Thoracic aorta (tissue), 2 donors: Measurements from ENCODE around the gene MIAT. TPM values are rescaled to one million over a fixed set of nuclear protein-coding genes. Genes with fewer than 3 reads are reported as not detected.

Source experiments
- ATAC-seq: fragments of 150-250 bp; one replicate; pipeline ENCODE4 v1.8.0; 2017; ENCODE audit warnings: low read depth; ENCODE audit not compliant: insufficient number of reproducible peaks, low FRiP score
- DNase-seq: peaks from one replicate; pipeline ENCODE4 v3.0.0-alpha.2; 2020; ENCODE audit warnings: low spot score
- H3K27ac ChIP-seq, 2 donors: fragments of 200-600 bp; sonication (generic); 1 replicate in 1 of 2; 2 replicates in 1 of 2; pipeline ENCODE4 v1.5.1; 2016; ENCODE audit warnings: mild to moderate bottlenecking in 2 of 2, moderate library complexity in 2 of 2
- H3K27me3 ChIP-seq: fragments of 200-600 bp; sonication (generic); replicated peaks from 2 replicates; pipeline ENCODE4 v1.6.0; 2016; ENCODE audit warnings: mild to moderate bottlenecking; ENCODE audit not compliant: insufficient read depth
- H3K36me3 ChIP-seq: fragments of 200-600 bp; sonication (generic); one replicate; pipeline ENCODE4 v1.5.1; 2016
- H3K4me1 ChIP-seq, 2 donors: fragments of 200-600 bp; sonication (generic); 1 replicate in 1 of 2; 2 replicates in 1 of 2; pipeline versions ENCODE4 v1.5.1 to v1.6.0; 2016; ENCODE audit warnings: low read depth in 2 of 2, mild to moderate bottlenecking in 1 of 2; ENCODE audit not compliant: control insufficient read depth in 1 of 2
- H3K4me3 ChIP-seq: fragments of 200-600 bp; sonication (generic); 2 replicates; pipeline ENCODE4 v1.5.1; 2016; ENCODE audit warnings: mild to moderate bottlenecking
- H3K9me3 ChIP-seq: fragments of 200-600 bp; sonication (generic); 2 replicates; pipeline ENCODE4 v1.5.1; 2016
- CTCF ChIP-seq: fragments of 200-600 bp; sonication (generic); IDR thresholded peaks from one replicate; pipeline ENCODE4 v1.5.1; 2019; ENCODE audit warnings: antibody characterized with exemption
- total RNA-seq, 2 donors: library from RNA; depleted of rRNA; stranded (reverse); fragments of >200 nt; gene quantifications; one replicate each; pipeline versions ENCODE4 v1.1.0 to v1.2.3, GENCODE V29; 2016

Gene MIAT
- total RNA-seq, 2 donors from 2014 or later: 0.81 to 3.6 TPM

DNA sequence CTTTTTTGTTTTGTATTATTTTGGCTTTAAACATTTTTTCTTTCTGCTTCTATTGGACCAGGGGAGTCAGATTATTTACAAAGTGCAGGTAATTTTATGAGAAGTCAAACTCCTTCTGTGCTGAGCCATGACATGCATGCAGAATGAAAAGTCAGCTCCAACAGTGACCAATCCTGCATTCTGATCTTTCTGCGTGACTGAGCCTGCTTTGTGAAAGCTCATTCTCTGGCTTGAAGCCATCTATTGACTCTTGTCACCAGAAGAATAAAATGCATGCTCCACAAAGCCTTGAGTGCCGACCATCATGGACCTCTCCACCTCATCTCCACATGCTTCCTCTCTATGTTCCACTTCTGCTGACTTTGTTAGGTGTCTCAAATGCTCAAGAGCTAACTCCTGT lies 50.2 kb downstream of the MIAT start:
- ATAC-seq: no peak
- no peak overlapping the region for H3K27ac ChIP-seq
- H3K4me1 ChIP-seq: peaks cover 0 to 12% of the 10 kb centered on the region in 2 donors
- no peaks in the 10 kb centered on the region for H3K36me3 ChIP-seq
- no peaks in the 10 kb centered on the region for H3K9me3 ChIP-seq
- no peak for TF ChIP-seq CTCF
- DNase-seq: no peak
- no peaks in the 10 kb centered on the region for H3K27me3 ChIP-seq
- H3K4me3 ChIP-seq: no peak overlapping the region

DNA sequence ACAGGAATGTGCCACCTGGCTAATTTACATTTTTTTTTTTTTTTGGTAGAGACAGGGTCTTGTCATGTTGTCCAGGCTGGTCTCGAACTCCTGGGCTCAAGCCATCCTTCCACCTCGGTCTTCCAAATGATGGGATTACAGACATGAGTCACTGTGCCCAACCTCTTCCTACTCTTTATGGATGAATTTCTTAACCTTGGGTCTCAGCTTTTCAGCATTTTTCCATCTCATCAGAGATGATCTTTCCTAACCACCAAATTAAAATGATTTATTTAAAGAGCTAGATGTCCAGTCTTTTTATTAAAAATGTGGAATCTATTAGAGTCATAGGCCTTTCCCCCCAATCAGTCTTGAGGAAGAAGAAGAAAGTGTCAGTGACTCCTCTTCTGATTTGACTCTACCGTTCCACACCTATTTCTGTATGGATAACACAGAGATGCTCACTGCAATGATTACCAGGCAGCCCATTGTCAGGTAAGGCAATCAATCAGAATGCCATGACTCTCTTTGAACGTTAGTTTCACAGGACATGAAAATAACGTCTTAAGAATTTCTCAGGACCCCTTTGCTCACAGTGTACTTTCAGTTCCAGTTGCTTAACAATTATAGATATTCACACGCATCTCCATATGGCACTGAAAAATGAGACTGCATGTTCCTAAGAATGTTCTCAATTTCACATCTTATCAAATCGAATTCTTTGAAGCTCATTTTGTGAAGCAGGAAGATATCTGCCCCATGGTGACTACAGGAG lies 51.0 kb downstream of the MIAT start:
- no peak overlapping the region for H3K4me3 ChIP-seq
- TF ChIP-seq CTCF: no peak
- no peaks in the 10 kb centered on the region for H3K36me3 ChIP-seq
- no peak overlapping the region for H3K27ac ChIP-seq
- no peak for ATAC-seq
- DNase-seq: no peak
- no peaks in the 10 kb centered on the region for H3K27me3 ChIP-seq
- no peaks in the 10 kb centered on the region for H3K9me3 ChIP-seq
- peaks cover 0 to 15% of the 10 kb centered on the region in 2 donors for H3K4me1 ChIP-seq

DNA sequence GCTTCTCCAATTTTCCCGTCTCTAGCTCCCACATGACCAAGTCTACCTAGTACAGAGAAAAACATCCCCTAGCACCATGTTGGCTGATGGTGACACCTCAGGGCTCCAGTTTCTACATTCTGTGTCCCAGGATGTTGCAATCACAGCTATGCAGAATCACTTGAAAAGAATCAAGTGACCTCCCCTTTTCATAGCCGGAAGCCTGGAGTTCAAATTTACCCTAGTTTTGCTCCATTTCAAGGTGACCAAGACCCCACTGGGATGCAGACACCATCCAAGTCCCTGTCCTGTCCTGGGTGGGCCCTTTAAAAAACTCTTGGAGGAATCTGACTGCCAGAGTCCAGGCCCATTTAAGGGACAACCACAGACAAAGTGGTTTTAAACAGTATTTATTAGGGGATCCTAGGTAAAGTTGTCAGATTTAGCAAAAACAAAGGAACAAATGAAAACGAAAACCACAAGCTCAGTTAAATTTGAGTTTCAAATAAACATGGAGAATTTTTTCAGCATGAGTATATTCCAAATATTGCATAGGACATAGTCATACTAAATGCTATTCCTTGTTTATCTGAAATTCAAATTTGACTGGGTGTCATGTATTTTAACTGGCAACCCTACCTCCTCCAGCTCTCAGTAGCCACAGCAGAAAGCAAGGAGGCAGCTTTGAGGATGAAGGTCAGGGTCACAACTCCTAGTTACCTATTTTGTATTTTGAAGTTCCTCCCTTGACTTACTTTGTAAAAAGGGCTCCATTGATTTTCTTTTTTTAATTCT lies 52.4 kb downstream of the MIAT start:
- TF ChIP-seq CTCF: no peak
- Histone ChIP-seq H3K27me3 (no peaks in the 10 kb centered on the region), H3K4me1 (peaks cover 0 to 25% of the 10 kb centered on the region in 2 donors), H3K4me3 (no peak overlapping the region), H3K27ac (peak overlapping the region in 1 of 2 donors; percentile 14), H3K36me3 (no peaks in the 10 kb centered on the region), H3K9me3 (no peaks in the 10 kb centered on the region)
- ATAC-seq: no peak
- no peak for DNase-seq

- DNase-seq: no peak
- H3K4me1 ChIP-seq: peaks cover 0 to 25% of the 10 kb centered on the region in 2 donors
- H3K36me3 ChIP-seq: no peaks in the 10 kb centered on the region
- H3K9me3 ChIP-seq: no peaks in the 10 kb centered on the region
- H3K4me3 ChIP-seq: no peak overlapping the region
- no peak for ATAC-seq
- no peak overlapping the region for H3K27ac ChIP-seq
- TF ChIP-seq CTCF: no peak
- H3K27me3 ChIP-seq: no peaks in the 10 kb centered on the region
Observed at GRCh38 chr22:26711205-26711963, 54.0 kb downstream of the MIAT start.

DNA sequence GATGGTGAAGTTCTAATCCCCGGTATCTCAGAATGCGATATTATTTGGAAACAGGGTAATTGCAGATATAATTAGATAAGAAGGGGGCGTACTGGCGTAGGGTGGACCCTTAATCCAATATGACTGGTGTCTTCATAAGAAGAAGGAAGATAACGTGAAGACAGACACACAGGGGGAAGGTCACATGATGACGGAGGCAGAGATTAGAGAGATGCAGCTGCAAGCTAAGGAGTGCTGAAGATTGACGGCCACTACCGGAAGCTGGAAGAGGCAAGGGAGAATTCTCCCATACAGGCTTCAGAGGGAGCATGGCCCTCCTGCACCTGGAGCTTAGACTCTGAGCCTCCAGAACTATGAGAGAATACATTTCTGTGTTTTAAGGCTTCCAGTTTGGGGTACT lies 54.8 kb downstream of the MIAT start:
- Histone ChIP-seq H3K4me1 (peaks cover 0 to 25% of the 10 kb centered on the region in 2 donors), H3K27ac (no peak overlapping the region), H3K27me3 (no peaks in the 10 kb centered on the region), H3K4me3 (no peak overlapping the region), H3K36me3 (no peaks in the 10 kb centered on the region), H3K9me3 (no peaks in the 10 kb centered on the region)
- TF ChIP-seq CTCF: no peak
- no peak for ATAC-seq
- no peak for DNase-seq
